Pancreas (tissue), 10 donors: Measurements from ENCODE around the gene PRSS2. TPM values are rescaled to one million over a fixed set of nuclear protein-coding genes. Genes with fewer than 3 reads are reported as not detected.

Experiments used
- ATAC-seq, 4 donors: fragments of 200-7000 bp; cut with Tn5 transposase; one replicate each; pipeline versions ENCODE4 v1.8.0 to v1.9.1; 2020; ENCODE audit warnings: mild to moderate bottlenecking in 4 of 4, moderate library complexity in 4 of 4
- DNase-seq, 6 donors: peaks; one replicate each; pipeline ENCODE4 v3.0.0-alpha.2; 2020
- FAIRE-seq: peaks from 2 replicates; lab custom pipeline; 2012; peaks lifted over from hg19 to GRCh38; lab: Jason Lieb, UNC
- H3K27ac ChIP-seq, 4 donors: fragments of 200-600 bp; sonication (generic); 1 replicate in 3 of 4; 2 replicates in 1 of 4; pipeline versions ENCODE4 v1.5.0 to v1.8.0; 2020
- H3K27me3 ChIP-seq, 4 donors: fragments of 200-600 bp; one replicate each; pipeline ENCODE4 v1.8.0; 2021
- H3K36me3 ChIP-seq, 3 donors: fragments of 200-600 bp; sonication (generic) in 1 of 3; one replicate each; pipeline versions ENCODE4 v1.5.0 to v1.8.0; 2020 to 2021
- H3K4me1 ChIP-seq, 3 donors: fragments of 200-600 bp; one replicate each; pipeline ENCODE4 v1.8.0; 2021
- H3K4me3 ChIP-seq, 4 donors: fragments of 200-600 bp; sonication (generic) in 2 of 4; one replicate each; pipeline versions ENCODE4 v1.5.0 to v1.8.0; 2020 to 2021
- H3K9me3 ChIP-seq, 4 donors: fragments of 200-600 bp; one replicate each; pipeline ENCODE4 v1.8.0; 2021
- WGBS, 2 donors: extraction: QIAGEN DNeasy Blood & Tissue Kit; methylation state at CpG; one replicate each; pipeline ENCODE4 v1.1.7; 2013; 5-methylcytosine and 5-hydroxymethylcytosine counted together
- intact Hi-C, 3 donors: fragments of 100-400 bp; cut with DNase I; formaldehyde crosslinking; loops; one replicate each; pipeline versions ENCODE4 v1.11.1 to v1.14.2; 2022
- polyA plus RNA-seq, 2 donors: library from polyadenylated mRNA; stranded (reverse); fragments of 200-250 nt; gene quantifications; one replicate each; pipeline ENCODE4 v1.2.3, GENCODE V29; 2013
- total RNA-seq, 6 donors: library from RNA; stranded (reverse); fragmentation: NEBNext Ultra II Directional in 4 of 6; extraction: Animal tissue kit (Norgen Biotek cat#: 25700) in 4 of 6; gene quantifications; one replicate each; pipeline versions ENCODE4 v1.2.1 to v1.2.4, GENCODE V29; 2021 to 2023
- TF ChIP-seq, protein P1 (sequence below), 4 donors: fragments of 200-600 bp; sonication (generic) in 3 of 4; IDR thresholded peaks; one replicate each; pipeline versions ENCODE4 v1.5.0 to v1.8.0; 2021; ENCODE audit warnings: antibody characterized with exemption in 4 of 4
- donor health status: healthy with polysubstance abuse.
- donor health status: DM: no; HTN: no; CAD: no; lungs with moderate emphysema.
- donor health status: DM: no; HTN: no; CAD: no.
- donor health status: control.
- donor health status: control.
- donor health status: Bipolar disorder and iron deficiency.
- donor health status: DM: yes; HTN: yes; CAD: no.
- donor health status: DM: no; HTN: no; CAD: no.
- donor health status: DM: no; HTN: no; CAD: no.
- donor health status: DM: yes; HTN: yes; CAD: no.

Gene PRSS2
- total and polyA plus RNA-seq, 8 donors, result 25,162 to 136,252 (median 66,198) TPM

DNA sequence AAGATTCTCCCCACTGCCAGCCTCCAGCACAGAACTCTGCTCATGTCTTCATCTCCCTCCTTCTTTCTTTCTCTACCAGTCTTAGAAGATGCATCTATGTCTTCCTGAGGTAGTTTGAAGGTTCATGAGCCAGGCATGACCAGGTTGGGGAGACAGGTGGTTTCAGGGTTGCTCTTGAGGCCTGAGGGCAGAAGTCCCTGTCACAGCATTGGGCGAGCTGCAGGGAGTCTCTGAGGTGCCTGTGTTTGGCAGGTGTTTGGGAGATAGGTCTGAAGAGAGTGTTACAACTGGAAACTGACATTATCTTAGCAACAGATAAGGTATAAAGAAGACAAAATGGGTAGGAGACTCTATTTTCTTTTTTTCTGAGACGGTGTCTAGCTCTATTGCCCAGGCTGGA, 18.7 kb downstream of the PRSS2 start:
- Histone ChIP-seq H3K36me3 (no peaks in the 10 kb centered on the region), H3K4me3 (no peak overlapping the region), H3K9me3 (no peaks in the 10 kb centered on the region), H3K4me1 (no peaks in the 10 kb centered on the region), H3K27me3 (no peaks in the 10 kb centered on the region), H3K27ac (no peak overlapping the region)
- WGBS, 2 donors, result 89 to 94% methylated on average over 2 of the region's 2 CpGs
- no peak for FAIRE-seq
- no peak for ATAC-seq
- DNase-seq, result no peak
- intact Hi-C loops, result loop anchor here in 1 of 3 donors (10.0 kb wide), 2 partner anchors 155 to 265 kb away; no protein-coding TSS in a partner anchor
- TF ChIP-seq, protein P1, sequence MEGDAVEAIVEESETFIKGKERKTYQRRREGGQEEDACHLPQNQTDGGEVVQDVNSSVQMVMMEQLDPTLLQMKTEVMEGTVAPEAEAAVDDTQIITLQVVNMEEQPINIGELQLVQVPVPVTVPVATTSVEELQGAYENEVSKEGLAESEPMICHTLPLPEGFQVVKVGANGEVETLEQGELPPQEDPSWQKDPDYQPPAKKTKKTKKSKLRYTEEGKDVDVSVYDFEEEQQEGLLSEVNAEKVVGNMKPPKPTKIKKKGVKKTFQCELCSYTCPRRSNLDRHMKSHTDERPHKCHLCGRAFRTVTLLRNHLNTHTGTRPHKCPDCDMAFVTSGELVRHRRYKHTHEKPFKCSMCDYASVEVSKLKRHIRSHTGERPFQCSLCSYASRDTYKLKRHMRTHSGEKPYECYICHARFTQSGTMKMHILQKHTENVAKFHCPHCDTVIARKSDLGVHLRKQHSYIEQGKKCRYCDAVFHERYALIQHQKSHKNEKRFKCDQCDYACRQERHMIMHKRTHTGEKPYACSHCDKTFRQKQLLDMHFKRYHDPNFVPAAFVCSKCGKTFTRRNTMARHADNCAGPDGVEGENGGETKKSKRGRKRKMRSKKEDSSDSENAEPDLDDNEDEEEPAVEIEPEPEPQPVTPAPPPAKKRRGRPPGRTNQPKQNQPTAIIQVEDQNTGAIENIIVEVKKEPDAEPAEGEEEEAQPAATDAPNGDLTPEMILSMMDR (IDR thresholded peaks at IDR 0.05), result no peak

DNA sequence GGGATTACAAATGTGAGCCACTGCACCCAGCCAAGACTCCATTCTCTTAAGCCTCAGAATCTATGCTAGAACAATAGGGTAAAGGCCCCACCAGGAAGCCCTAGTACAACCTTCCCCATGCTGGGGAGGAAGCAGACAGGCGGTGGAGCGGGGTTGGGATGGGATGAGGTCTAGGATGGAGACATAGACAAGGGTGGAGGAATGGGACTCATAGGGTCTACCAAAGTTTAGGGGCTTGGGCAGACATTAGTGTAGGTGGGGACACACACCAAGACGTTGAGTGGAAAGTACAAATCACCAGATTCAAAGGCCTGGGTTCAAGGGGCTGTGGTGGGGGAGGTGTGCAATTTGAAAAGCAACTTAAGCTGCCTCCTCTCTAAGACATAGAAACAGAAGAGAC, 19.3 kb downstream of the PRSS2 start:
- FAIRE-seq (no peak), ATAC-seq (no peak), DNase-seq (no peak)
- no peaks in the 10 kb centered on the region for H3K36me3 ChIP-seq
- no peak overlapping the region for H3K27ac ChIP-seq
- intact Hi-C loops, result no loop called here
- 79 to 91% methylated on average over 3 of the region's 3 CpGs for WGBS, 2 donors
- no peaks in the 10 kb centered on the region for H3K27me3 ChIP-seq
- no peaks in the 10 kb centered on the region for H3K9me3 ChIP-seq
- no peaks in the 10 kb centered on the region for H3K4me1 ChIP-seq
- H3K4me3 ChIP-seq, result no peak overlapping the region
- TF ChIP-seq, protein P1 (IDR thresholded peaks at IDR 0.05), result no peak

DNA sequence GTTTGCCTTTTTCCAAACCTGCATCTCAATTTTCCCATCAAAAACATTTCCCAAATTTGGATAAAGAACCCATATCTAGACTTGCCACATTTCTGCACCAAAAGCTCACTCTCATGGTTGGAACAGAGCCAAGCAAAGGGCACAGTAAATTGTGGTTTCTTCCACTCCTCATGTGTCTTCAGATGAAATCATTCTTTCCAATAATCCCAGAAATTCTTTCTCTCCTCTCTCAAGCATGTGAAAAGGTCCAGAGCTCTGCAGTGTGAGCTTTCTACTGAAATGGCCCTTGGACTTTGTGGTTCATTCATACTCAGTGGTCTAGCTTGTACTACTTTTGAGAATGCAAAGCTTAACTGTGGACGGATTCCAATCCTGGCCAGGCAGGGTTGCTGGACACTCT, 19.8 kb downstream of the PRSS2 start:
- Histone ChIP-seq H3K9me3 (no peaks in the 10 kb centered on the region), H3K36me3 (no peaks in the 10 kb centered on the region), H3K4me1 (no peaks in the 10 kb centered on the region), H3K4me3 (no peak overlapping the region), H3K27ac (no peak overlapping the region), H3K27me3 (no peaks in the 10 kb centered on the region)
- DNase-seq, result no peak
- ATAC-seq, result no peak
- no peak for FAIRE-seq
- 90 to 92% methylated on average over 1 of the region's 1 CpG for WGBS, 2 donors
- intact Hi-C loops, result no loop called here
- TF ChIP-seq, protein P1 (IDR thresholded peaks at IDR 0.05), result no peak

DNA sequence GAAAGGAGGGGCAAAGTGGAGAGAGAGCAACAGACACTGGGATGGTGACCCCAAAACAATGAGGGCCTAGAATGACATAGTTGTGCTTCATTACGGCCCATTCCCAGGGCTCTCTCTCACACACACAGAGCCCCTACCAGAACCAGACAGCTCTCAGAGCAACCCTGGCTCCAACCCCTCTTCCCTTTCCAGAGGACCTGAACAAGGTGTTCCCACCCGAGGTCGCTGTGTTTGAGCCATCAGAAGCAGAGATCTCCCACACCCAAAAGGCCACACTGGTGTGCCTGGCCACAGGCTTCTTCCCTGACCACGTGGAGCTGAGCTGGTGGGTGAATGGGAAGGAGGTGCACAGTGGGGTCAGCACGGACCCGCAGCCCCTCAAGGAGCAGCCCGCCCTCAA, 20.7 kb downstream of the PRSS2 start:
- no peak for FAIRE-seq
- Histone ChIP-seq H3K4me3 (no peak overlapping the region), H3K36me3 (no peaks in the 10 kb centered on the region), H3K27ac (no peak overlapping the region), H3K27me3 (peaks cover 0 to 3% (median 0%) of the 10 kb centered on the region in 4 donors), H3K9me3 (no peaks in the 10 kb centered on the region), H3K4me1 (no peaks in the 10 kb centered on the region)
- intact Hi-C loops, result no loop called here
- no peak for ATAC-seq
- no peak for DNase-seq
- WGBS, 2 donors, result 85 to 86% methylated on average over 6 to 7 of the region's 7 CpGs
- TF ChIP-seq, protein P1 (IDR thresholded peaks at IDR 0.05), result no peak

DNA sequence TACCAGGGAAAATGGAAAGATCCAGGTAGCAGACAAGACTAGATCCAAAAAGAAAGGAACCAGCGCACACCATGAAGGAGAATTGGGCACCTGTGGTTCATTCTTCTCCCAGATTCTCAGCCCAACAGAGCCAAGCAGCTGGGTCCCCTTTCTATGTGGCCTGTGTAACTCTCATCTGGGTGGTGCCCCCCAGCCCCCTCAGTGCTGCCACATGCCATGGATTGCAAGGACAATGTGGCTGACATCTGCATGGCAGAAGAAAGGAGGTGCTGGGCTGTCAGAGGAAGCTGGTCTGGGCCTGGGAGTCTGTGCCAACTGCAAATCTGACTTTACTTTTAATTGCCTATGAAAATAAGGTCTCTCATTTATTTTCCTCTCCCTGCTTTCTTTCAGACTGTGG, 21.4 kb downstream of the PRSS2 start:
- Histone ChIP-seq H3K27ac (no peak overlapping the region), H3K9me3 (no peaks in the 10 kb centered on the region), H3K4me3 (no peak overlapping the region), H3K36me3 (no peaks in the 10 kb centered on the region), H3K4me1 (no peaks in the 10 kb centered on the region), H3K27me3 (peaks cover 0 to 6% (median 0%) of the 10 kb centered on the region in 4 donors)
- no peak for FAIRE-seq
- no peak for DNase-seq
- intact Hi-C loops, result no loop called here
- no peak for ATAC-seq
- WGBS, 2 donors, result 97 to 100% methylated on average over 1 of the region's 1 CpG
- TF ChIP-seq, protein P1 (IDR thresholded peaks at IDR 0.05), result no peak
